GM23248 (cell line): ENCODE results near the gene ATP5IF1.

Experiments used
- EZH2 ChIP-seq: fragments of 200-600 bp; sonication (generic); IDR thresholded peaks from 2 replicates; pipeline ENCODE4 v1.6.1; 2018; ENCODE audit warnings: antibody characterized with exemption, mild to moderate bottlenecking; ENCODE audit not compliant: insufficient read depth, poor library complexity, severe bottlenecking
- EZH2phosphoT487 ChIP-seq: fragments of 200-600 bp; sonication (generic); IDR thresholded peaks from 2 replicates; pipeline ENCODE4 v1.6.1; 2018; ENCODE audit warnings: antibody characterized with exemption, moderate library complexity, mild to moderate bottlenecking, low read depth; ENCODE audit not compliant: insufficient read depth

DNA sequence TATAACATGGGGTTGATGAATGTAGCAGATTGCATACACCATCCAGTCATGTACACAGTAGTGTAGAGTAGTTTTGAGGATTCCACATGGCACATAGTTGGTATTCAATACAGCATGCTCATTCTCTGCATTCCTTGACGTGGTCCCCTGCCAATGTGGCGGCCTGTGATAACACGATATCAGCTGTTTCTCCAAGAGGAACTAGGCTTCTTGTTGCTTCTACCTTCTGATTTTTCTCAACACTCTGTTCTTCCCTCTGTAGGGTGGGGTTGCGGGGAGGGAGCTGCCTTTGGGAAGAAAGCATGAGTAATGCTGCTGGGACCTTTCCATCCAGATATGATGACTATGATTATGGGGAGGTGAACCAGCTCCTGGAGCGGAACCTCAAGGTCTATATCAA, 42.8 kb downstream of the ATP5IF1 start:
- TF ChIP-seq EZH2phosphoT487 (no peak), EZH2 (no peak)
